Measurements from ENCODE around the gene SERPINA10. TPM values are rescaled to one million over a fixed set of nuclear protein-coding genes. Genes with fewer than 3 reads are reported as not detected.

SERPINA10 gene
- polyA plus RNA-seq, 3 donors: not detected

GRCh38 chr14:94307410-94307992 lies 14.4 kb upstream of the SERPINA10 start:
- no peak overlapping the region for H3K4me3 ChIP-seq (replicated peaks in 1 of 3; ENCODE audit: low read depth in 2 of 3, low read length in 3 of 3)
- Mint-ChIP-seq H3K27ac (no peak overlapping the region), H3K36me3 (no peaks in the 10 kb centered on the region), H3K9me3 (peaks cover 4 to 13% (median 7%) of the 10 kb centered on the region in 7 donors), H3K4me3 (no peak overlapping the region), H3K27me3 (ENCODE audit: low read depth in 3 of 3) (peaks cover 1 to 5% (median 2%) of the 10 kb centered on the region in 3 donors), H3K4me1 (no peaks in the 10 kb centered on the region)
- H3K9ac ChIP-seq (ENCODE audit: insufficient read depth, low read length, poor library complexity, severe bottlenecking): no peak overlapping the region
- TF ChIP-seq CTCF (IDR thresholded peaks at IDR 0.05): peak; percentile 15
- no peak for DNase-seq
- H3K27me3 ChIP-seq (ENCODE audit: control insufficient read depth in 2 of 2, insufficient read depth in 2 of 2, low read length in 2 of 2): no peaks in the 10 kb centered on the region
- H3K9me3 ChIP-seq (replicated peaks in 1 of 2; ENCODE audit: control insufficient read depth in 1 of 2, insufficient read depth in 1 of 2, low read length in 2 of 2): peaks cover 0 to 4% of the 10 kb centered on the region in 2 donors
- no peaks in the 10 kb centered on the region for H3K36me3 ChIP-seq (replicated peaks in 1 of 2; ENCODE audit: control insufficient read depth in 1 of 2, insufficient read depth in 2 of 2, low read length in 2 of 2)
- no CpG with 5 or more reads among the region's 5 CpGs for WGBS (ENCODE audit: insufficient coverage)
- H3K79me2 ChIP-seq (ENCODE audit: insufficient read depth, low read length): no peaks in the 10 kb centered on the region
- H3K27ac ChIP-seq (ENCODE audit: low read depth in 1 of 2, low read length in 2 of 2): no peak overlapping the region
- H3K4me1 ChIP-seq (ENCODE audit: control insufficient read depth in 1 of 2, insufficient read depth in 2 of 2, low read length in 2 of 2): no peaks in the 10 kb centered on the region
- intact Hi-C loops (cut with micrococcal nuclease): no loop called here
- H4K20me1 ChIP-seq (ENCODE audit: insufficient read depth, low read length): no peaks in the 10 kb centered on the region
- H2AFZ ChIP-seq (ENCODE audit: insufficient read depth, low read depth, low read length, poor library complexity, severe bottlenecking): no peak overlapping the region
- H3K4me2 ChIP-seq (replicated peaks; ENCODE audit: extremely low read depth, low read length, poor library complexity, severe bottlenecking): no peak overlapping the region

- DNase-seq: no peak
- Mint-ChIP-seq H3K4me1 (no peaks in the 10 kb centered on the region), H3K27ac (no peak overlapping the region), H3K36me3 (no peaks in the 10 kb centered on the region), H3K9me3 (peaks cover 4 to 13% (median 7%) of the 10 kb centered on the region in 7 donors), H3K27me3 (ENCODE audit: low read depth in 3 of 3) (peaks cover 1 to 5% (median 2%) of the 10 kb centered on the region in 3 donors), H3K4me3 (no peak overlapping the region)
- Histone ChIP-seq H3K27me3 (ENCODE audit: control insufficient read depth in 2 of 2, insufficient read depth in 2 of 2, low read length in 2 of 2) (no peaks in the 10 kb centered on the region), H3K9ac (ENCODE audit: insufficient read depth, low read length, poor library complexity, severe bottlenecking) (no peak overlapping the region), H3K27ac (ENCODE audit: low read depth in 1 of 2, low read length in 2 of 2) (no peak overlapping the region), H3K36me3 (replicated peaks in 1 of 2; ENCODE audit: control insufficient read depth in 1 of 2, insufficient read depth in 2 of 2, low read length in 2 of 2) (no peaks in the 10 kb centered on the region), H3K4me3 (replicated peaks in 1 of 3; ENCODE audit: low read depth in 2 of 3, low read length in 3 of 3) (no peak overlapping the region), H3K79me2 (ENCODE audit: insufficient read depth, low read length) (no peaks in the 10 kb centered on the region), H3K9me3 (replicated peaks in 1 of 2; ENCODE audit: control insufficient read depth in 1 of 2, insufficient read depth in 1 of 2, low read length in 2 of 2) (peaks cover 0 to 4% of the 10 kb centered on the region in 2 donors), H3K4me2 (replicated peaks; ENCODE audit: extremely low read depth, low read length, poor library complexity, severe bottlenecking) (no peak overlapping the region), H3K4me1 (ENCODE audit: control insufficient read depth in 1 of 2, insufficient read depth in 2 of 2, low read length in 2 of 2) (no peaks in the 10 kb centered on the region), H2AFZ (ENCODE audit: insufficient read depth, low read depth, low read length, poor library complexity, severe bottlenecking) (no peak overlapping the region), H4K20me1 (ENCODE audit: insufficient read depth, low read length) (no peaks in the 10 kb centered on the region)
- 90% methylated on average over 6 of the region's 12 CpGs for WGBS (ENCODE audit: insufficient coverage)
- no peak for TF ChIP-seq CTCF (IDR thresholded peaks at IDR 0.05)
- intact Hi-C loops (cut with micrococcal nuclease): no loop called here
Observed at GRCh38 chr14:94306047-94306978, 13.2 kb upstream of the SERPINA10 start.
